B cell (primary cell): Measurements from ENCODE around the gene FAR2.

Experiments
- CTCF ChIP-seq: fragments of 200-600 bp; IDR thresholded peaks from one replicate; pipeline ENCODE4 v1.8.0; 2022; ENCODE audit warnings: antibody characterized with exemption, mild to moderate bottlenecking
- EZH2 ChIP-seq: IDR thresholded peaks from 2 replicates; pipeline ENCODE4 v1.6.1; 2012; ENCODE audit warnings: borderline replicate concordance, low read depth, mild to moderate bottlenecking, moderate library complexity, low read length; ENCODE audit not compliant: insufficient read depth, poor library complexity, severe bottlenecking

GRCh38 chr12:29145372-29146170, 3.5 kb upstream of the FAR2 start:
- TF ChIP-seq CTCF (no peak), EZH2 (no peak)
